GM21723 (cell line): Measurements from ENCODE around the gene ERCC6.

ENCODE experiments used
- ATAC-seq: cut with Tn5 transposase; IDR thresholded peaks from one replicate; pipeline ENCODE4 v1.9.1; 2021; ENCODE audit warnings: mild to moderate bottlenecking, moderate library complexity; ENCODE audit not compliant: unreplicated experiment

The ERCC6 gene

DNA sequence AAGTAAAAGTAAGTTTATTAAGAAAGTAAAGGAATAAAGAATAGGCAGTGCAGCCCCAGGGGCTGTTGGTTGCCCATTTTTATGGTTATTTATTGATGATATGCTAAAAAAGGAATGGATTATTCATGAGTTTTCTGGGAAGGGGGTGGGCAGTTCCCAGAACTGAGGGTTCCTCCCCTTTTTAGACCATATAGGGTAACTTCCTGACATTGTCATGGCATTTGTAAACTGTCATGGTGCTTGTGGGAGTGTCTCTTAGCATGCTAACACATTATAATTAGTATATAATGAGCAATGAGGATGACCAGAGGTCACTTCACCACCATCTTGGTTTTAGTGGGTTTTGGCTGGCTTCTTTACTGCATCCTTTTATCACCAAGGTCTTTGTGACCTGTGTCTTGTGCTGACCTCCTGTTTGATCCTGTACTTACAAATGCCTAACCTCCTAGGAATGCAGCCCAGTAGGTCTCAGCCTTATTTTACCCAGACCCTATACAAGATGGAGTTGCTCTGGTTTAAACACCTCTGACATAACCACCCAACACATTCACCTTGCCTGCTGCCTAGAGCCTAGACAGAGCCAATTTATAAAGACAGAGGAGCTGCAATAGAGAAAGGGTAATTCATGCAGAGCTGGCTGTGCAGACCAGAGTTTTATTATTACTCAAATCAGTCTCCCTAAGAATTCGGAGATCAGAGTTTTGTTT lies 10.9 kb upstream of the ERCC6 start:
- ATAC-seq = no peak

DNA sequence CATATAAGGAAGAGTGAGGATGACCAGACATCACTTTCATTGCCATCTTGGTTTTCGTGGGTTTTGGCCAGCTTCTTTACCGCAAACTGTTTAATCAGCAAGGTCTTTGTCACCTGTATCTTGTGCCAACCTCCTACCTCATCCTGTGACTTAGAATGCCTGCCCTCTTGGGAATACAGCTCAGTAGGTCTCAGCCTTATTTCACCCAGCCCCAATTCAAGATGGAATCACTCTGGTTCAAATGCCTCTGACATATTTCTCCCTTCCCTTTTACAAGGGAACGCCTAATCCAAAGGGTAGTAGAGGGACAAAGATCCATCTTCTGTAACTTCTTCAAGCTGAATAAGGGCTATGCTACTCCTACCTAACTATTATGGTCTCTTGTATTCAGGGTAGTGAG lies 4.7 kb upstream of the ERCC6 start:
- no peak for ATAC-seq

DNA sequence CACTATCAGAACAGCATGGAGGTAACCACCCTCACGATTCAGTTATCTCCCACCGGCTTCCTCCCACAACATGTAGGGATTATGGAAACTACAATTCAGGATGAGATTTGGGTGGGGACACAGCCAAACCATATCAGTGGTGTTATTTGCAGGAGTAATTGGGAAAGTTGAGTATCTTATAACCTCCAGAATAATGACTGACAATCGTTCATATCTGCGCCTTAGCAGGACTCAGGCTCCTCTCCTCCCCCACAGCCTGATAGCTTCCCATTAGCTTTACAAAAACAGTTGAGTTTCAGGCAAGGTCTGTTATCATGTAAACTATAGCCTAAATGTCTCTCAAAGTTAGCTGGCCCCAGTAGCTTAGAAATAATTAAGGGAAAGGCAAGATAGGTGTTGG lies 3.4 kb upstream of the ERCC6 start:
- no peak for ATAC-seq

DNA sequence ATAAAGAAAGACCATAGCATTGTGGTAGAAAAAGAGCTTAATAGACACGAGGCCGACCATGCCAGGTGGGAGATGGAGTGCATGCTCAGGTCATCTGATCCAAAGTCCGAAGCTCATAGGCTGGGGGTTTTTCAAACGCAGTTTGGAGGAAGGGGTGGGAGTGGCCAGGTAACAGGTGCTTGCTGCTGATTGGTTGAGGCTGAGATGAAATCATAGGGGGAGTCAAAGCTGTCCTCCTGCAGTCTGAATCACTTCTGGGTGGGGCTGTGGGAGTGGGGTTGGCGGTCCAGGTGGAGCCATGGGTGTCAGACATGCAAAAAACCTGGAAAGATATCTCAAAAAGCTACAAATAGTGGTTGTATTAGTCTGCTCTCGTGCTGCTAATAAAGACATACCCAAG lies 2.8 kb upstream of the ERCC6 start:
- ATAC-seq = no peak

DNA sequence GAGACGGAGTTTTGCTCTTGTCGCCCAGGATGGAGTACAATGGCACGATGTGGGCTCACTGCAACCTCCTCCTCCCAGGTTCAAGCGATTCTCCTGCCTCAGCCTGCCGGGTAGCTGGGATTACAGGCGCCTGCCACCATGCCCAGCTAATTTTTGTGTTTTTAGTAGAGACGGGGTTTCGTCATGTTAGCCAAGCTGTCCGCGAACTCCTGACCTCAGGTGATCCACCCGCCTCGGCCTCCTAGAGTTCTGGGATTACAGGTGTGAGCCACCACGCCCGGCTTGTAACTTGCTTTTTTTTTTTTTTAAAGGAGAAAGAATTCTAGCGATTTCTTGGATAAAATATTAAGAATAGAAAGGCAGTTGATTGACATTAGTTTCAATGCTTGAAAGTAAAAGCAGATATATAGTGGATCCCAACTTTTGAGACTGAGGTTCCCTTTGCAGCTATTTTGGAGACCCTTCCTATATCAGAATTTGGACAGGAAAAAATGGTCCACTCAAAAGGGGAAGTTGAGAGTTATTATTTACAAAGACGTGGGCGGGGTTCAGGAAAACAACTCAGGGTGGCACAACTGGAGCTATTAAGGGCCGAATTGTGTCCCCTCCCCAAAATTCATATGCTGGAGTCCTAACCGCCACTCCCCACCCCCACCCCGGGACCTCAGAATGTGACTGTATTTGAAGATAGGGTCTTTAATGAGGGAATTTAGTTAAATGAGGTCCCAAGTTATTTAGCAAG lies 1.3 kb upstream of the ERCC6 start:
- ATAC-seq = no peak

DNA sequence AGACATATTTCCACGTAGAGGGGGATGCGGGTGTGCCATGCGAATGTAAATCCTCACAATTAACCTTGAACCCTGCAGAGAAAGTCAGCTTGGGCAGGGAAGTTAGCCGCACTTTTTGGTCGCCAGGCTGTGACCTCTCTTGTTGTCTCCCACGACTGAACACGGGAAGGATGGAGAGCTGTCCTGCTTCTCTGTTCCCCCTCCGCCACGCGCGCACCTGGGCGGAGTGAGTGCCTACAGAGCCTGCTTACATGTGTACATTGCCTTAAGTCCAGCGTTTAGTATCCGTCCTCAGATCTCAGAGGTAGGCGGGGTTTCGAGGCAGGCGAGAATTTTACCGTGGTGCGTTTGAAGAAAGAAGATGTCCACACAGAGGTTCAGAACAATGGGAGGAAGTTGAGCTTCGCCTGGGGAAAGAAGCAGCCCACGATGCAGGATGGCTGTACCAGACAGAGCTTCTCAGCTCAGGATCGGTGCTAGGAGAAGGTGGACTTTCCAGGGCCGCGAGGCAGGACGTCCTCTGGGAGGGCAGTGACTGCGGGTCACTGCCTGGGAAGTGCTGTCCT lies 482 bp upstream of the ERCC6 start:
- ATAC-seq = peak; percentile 7

DNA sequence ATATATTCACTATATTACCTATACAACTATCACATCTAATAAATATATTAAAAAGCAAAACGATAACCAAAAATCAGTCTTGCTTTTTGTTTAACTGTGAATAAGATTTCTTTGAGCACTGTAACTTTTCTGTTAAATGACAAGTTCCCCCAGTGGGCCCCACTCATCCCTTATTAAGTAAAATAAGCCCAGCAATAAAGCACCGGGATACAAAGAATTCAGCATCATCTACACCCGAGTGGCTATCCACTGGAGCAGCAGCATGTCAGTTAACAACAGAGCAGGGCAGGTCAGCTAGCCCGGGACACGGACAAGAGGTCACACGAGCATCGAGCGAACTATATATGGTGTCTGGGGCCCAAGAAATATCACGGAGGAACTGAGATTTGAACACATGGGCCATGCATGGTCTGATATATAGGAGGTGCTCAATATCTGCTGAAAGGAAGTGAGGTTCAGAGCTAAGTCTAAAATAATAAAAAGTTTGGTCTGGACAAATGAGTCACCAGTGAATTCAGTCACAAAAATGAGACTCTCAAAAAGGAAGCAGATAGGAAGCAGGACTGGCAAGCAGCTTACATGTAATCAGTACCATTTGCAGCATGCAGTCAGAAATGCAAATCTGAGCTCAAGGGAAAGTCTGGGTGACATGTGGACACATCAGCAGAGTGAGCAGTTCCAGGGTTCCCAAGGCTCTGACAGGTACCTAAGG lies 4.1 kb downstream of the ERCC6 start:
- ATAC-seq = peak; percentile 63

DNA sequence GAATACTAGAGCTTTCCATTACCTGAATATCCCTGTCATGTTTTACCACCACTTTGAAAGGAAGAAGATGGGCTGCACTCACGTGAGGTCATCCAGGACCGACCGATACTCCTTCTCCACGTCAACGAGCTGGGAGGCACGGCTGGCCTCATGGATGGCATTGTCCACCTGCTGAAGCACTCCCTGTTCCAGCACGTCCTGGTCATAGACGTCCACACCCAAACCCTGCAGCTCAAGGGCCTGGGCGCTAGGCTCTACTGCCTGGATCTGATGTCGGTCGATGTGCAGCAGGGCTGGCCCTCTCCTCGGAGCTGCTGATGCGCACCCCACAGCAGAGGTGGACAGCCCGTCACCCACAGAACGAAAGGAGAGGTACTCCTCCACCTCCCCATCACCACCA lies 6.5 kb downstream of the ERCC6 start:
- no peak for ATAC-seq

DNA sequence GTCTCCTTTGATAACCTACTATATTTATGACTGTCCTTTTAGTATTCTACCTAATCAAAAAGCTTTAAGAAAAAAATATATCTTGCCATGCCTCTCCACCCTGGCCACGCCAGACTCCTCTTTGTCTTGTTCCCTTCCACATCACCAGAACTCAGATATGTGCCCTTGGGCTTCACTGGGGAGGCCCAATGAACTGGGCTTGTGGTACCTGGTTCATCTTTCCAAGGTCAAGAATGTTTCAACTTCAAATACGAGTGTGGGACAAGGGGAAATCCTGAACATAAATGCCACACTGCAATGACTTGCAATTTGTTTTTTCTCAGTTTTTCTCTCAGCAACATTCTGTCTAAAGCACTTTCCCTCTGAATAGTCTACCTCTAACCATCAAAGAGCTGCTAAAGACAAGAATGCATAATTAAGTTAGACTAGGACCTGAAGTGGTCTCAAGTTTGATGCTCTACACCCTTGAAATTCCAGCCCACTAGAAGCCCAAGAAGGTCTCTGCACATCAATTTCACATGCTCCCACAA lies 9.9 kb downstream of the ERCC6 start:
- ATAC-seq = no peak

DNA sequence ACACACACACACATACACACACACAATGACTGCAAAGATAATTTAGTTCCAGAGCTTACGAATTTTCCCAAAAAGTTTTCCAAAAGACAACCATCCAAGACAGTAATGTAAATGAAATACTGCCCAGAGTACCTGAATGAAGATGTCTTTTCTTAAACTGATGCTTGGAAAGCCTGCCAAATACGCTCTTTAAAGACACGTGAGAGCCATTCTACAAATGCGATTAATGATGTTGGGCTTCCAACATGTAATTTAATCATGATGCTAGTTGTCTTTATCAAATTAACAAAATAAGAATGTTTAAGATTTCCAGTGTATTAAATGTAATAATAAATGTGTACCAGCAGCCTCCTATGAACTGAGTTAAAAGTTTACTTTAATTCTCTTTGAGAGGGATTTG lies 11.1 kb downstream of the ERCC6 start:
- ATAC-seq = no peak

DNA sequence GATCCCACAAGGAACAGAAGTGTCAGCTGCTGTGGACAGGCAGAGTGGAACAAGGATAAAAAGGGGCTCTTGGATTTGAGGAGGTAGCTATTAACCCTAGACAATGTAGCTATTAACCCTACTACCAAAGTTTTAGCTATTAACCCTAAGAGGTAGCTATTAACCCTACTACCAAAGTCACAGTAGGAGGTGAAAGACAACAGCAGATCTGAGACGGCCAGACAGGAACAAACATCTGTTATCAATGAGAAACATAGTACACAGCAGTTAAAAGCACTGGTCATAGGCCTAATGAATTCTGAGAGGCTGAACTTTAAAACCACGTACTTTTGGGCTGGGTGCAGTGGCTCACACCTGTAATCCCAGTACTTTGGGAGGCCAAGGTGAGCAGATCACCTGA lies 11.9 kb downstream of the ERCC6 start:
- no peak for ATAC-seq

DNA sequence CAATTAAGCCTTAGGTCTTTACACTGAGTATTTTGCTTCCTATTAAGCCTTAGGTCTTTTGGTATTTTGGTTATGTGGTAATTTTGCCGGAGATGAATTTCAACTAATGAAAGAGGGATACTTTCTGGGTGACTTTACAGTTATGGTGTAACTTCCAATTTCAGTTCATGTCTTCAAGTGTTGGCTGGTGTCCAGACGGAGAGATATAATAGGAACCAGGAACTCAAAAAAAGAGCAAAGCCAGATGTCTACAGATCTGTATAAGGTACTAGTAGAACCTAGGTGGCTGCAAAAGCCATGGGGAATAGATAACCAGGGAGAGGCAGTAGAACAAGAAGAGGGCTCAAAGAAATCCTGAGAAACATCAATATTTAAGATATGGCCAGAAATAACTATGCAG lies 12.3 kb downstream of the ERCC6 start:
- ATAC-seq = no peak

DNA sequence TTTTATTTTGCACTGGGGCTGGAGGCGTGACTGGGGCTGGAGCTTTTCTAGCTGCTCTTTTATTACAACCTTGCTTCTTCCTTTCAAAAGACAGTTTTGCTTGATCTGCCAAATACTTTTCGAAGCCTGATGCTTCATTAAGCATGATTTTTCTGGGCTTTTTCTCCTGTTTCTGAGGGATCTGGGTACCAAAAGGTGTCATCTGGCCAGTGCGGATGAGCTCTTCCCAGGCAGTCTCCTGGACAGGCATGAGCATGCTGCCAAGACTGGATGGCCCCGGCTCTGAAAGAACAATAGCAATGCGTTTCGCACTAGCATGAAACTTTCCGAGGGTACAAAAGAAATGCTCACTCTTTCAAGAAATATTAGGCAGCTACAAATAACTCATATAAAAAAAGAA lies 14.4 kb downstream of the ERCC6 start:
- no peak for ATAC-seq

DNA sequence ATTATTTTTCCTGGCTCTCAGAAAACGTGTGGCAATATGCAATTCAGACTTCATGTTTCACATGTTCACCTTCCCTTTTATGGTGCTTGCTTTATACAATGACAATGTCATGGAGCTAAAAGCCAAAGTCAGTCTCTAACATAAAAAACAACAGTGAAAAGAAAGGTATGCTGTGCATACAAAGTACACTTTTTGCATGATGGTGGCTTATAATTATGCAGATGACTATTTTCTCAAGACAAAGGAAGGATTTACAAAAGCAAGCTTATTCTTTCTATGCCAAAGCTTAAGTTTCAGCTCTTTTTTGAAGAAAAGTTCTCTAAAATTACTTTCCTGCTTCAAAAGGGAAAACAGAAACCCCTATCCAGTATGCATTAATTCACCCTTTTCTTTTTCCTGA lies 15.6 kb downstream of the ERCC6 start:
- ATAC-seq = no peak

DNA sequence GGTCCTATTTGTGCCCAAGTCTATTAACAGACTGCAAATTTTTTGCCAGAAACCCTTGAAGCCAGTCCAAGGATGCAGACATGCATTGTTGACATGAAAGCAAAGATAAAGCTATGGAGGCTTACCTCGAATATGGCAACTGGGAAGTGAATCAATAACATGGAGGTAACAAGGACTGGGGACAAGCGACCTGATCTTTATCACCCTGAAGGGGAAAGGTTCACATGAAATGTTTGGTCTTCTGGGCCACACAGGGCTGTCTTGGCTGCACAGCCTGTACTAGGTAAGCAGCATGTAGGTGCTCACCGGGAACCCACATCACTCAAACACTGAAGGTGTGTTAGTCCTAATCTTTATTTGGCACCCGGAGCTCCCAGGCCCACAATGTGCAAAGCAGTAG lies 17.9 kb downstream of the ERCC6 start:
- no peak for ATAC-seq

DNA sequence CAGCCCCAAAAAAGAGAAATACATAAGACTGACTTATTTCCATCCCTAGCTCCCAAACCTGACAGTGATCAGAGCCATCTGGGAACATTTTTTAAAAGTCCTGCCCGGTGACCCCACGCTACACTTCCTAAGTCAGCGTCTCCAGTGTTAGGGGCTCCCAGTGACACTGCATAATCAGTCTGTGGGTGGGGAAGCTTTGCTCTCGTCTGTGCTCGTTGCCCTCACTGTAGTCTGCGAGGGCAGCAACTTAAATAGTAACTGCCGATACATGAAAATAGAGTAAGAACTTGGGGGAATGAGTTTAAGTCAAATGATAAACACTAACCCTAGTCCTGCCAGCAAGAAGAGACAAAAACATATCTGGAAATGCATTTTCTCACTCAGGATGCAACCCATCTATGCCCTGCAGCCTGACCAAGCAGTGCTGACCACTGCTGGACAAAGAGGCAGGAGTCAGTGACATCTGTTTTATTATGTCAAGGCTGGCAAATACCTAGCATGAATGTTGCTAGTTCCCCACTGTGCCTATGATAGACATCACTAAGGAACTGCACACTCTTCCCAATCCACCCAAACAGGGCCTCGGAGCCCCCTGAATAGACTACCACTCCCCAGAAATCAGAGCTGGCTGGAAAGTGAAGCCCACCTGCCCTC lies 18.7 kb downstream of the ERCC6 start:
- ATAC-seq = no peak

DNA sequence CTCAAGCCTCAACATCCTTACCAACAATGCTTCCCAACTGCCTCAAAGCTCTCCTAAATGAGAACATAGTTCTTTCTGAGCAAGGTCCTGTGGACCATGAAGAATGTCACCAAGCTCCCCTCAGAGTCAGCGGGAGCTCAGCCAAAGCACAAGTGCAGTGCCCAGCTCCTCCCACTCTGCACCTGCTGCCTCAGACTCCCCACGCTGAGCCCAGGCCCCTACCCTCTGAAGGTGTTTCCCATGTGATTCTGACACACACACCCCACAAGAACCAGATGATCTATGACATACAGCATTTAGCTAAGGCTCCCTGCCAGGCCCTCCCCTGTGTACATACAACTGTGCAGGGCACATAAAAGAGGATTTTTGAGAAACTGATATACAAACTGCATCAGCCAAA lies 19.2 kb downstream of the ERCC6 start:
- ATAC-seq = no peak

DNA sequence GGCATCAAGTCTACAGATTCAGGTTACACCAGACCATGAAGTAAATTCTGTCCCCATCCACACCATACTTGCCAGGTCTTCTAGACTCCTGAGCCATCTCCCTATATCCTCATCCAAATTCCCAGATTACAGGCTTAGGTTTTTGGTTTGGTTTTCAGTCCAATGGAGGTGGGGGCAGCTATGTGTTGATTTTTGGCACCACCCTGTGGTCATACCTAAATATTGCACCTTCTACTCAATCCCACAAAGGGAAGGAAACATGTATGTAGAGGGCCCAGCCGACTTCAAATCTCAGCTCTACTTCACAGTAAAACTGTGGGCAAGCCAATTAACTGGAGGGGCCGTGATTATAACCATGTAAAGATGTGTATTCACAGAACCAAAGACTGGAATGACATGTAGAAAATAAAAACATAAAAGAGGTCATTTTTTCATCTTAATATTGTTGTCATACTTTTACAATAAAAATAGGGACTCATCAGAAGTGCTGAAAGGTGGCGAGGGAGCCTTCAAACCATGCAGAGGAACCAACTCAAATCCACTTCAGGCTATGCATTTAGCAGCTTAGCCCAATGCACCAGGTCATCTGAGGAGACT lies 19.8 kb downstream of the ERCC6 start:
- ATAC-seq = no peak

DNA sequence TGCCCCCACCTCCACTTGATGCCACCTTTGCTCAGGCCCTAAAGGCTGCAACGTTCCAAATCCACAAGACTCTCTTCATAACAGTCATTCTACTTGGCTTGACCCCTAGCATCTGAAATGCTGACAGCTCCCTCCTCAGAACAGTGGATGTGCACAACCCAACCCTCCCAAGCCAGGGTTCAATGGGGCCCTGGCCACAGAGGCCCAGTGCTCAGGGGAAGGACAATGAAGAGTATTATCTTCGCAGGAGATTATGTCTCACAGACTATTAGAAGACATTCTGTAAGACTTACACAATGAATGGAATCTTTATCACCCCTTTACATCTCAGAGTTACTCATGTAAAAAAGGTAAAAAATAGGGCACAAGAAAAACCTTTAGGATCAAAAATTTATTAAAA lies 20.4 kb downstream of the ERCC6 start:
- no peak for ATAC-seq

DNA sequence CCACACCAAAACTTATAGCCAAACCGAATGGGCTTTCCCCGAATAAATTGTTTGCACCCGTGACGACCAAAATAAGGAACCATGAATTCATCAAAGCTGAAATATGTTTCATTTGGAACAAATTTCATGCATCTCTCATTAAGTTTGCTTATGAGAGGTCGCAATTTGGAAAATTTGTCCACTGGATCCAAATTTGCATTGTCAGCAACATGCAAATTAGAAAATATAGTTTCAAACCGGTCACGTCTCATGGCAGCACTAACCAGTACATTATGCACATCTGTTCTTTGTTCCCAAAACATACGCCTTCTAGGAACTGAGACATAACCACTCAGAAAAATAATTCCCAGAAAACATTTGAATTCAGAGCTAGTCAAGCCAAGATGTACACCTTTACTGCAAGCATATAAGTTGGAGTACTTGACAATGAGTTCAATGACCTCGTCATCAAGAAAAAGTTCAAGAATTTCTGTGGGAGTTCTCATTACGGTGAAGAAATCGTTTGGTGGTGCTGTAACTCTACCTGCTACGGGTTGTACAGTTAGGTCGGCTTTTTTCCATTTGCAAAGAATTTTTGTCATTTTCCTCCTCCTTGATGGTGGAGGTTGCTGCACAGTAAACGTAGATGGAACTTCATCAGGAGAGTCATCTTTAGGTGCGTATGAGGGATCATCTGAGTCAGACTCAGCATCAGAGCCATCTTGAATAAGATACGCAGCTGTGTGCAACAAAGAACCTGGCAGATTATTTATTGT lies 22.5 kb downstream of the ERCC6 start:
- no peak for ATAC-seq
